Fibroblast of mammary gland (primary cell): ENCODE results near the gene KLHL40.

ENCODE experiments used
- DNase-seq: peaks from one replicate; pipeline ENCODE4 v3.0.0-alpha.2; 2010; ENCODE audit warnings: low read depth
- H3K4me3 ChIP-seq: 2 replicates; pipeline ENCODE4 v1.5.1; 2011; ENCODE audit warnings: low read depth, mild to moderate bottlenecking, low read length, moderate library complexity; ENCODE audit not compliant: control insufficient read depth
- TF ChIP-seq, protein P1 (sequence below): conservative IDR thresholded peaks from 2 replicates; pipeline ENCODE4 v1.5.1; 2011; ENCODE audit warnings: low read depth, low read length, inconsistent platforms; ENCODE audit not compliant: control insufficient read depth, insufficient read depth

KLHL40 gene

GRCh38 chr3:42708611-42709151, 23.3 kb downstream of the KLHL40 start:
- TF ChIP-seq, protein P1, sequence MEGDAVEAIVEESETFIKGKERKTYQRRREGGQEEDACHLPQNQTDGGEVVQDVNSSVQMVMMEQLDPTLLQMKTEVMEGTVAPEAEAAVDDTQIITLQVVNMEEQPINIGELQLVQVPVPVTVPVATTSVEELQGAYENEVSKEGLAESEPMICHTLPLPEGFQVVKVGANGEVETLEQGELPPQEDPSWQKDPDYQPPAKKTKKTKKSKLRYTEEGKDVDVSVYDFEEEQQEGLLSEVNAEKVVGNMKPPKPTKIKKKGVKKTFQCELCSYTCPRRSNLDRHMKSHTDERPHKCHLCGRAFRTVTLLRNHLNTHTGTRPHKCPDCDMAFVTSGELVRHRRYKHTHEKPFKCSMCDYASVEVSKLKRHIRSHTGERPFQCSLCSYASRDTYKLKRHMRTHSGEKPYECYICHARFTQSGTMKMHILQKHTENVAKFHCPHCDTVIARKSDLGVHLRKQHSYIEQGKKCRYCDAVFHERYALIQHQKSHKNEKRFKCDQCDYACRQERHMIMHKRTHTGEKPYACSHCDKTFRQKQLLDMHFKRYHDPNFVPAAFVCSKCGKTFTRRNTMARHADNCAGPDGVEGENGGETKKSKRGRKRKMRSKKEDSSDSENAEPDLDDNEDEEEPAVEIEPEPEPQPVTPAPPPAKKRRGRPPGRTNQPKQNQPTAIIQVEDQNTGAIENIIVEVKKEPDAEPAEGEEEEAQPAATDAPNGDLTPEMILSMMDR: no peak
- H3K4me3 ChIP-seq: no peak overlapping the region
- no peak for DNase-seq

GRCh38 chr3:42709621-42710020, 24.3 kb downstream of the KLHL40 start:
- no peak for DNase-seq
- H3K4me3 ChIP-seq: no peak overlapping the region
- TF ChIP-seq, protein P1: no peak

DNA sequence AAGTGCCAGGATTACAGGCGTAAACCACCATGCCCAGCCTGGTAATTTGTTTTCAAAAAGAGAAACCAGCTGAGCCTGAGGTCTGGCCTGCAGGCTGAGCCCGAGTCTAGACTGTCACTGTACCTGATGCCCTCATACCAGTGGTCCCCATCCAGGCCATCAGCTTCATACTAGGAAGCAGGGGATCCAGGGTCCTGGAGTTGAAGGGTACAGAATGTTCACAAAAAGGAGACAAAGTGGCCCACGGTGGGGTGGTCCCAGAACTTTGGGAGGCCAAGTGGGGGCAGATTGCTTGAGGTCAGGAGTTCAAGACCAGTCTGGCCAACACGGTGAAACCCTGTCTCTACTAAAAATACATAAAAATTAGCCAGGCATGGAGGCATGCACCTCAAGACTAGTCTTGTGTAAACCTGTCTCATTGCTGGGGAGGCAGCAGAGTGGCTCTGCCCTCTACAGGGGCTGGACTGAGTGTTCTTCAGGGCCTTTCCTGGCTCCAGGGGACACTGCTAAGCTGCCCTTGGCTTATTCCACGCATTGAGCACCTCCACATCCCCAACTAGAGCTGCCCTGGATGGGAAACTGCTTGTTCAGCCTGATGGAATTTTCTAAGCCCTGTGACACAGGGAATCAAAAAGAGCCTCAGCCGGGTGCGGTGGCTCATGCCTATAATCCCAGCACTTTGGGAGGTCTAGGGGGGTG, 25.1 kb downstream of the KLHL40 start:
- DNase-seq: no peak
- no peak overlapping the region for H3K4me3 ChIP-seq

GRCh38 chr3:42711491-42712343, 26.4 kb downstream of the KLHL40 start:
- H3K4me3 ChIP-seq: no peak overlapping the region
- DNase-seq: peak; percentile 5
- TF ChIP-seq, protein P1: peak; percentile 9

More for the DNA sequence above, 25.1 kb downstream of the KLHL40 start:
- TF ChIP-seq, protein P1: no peak

DNA sequence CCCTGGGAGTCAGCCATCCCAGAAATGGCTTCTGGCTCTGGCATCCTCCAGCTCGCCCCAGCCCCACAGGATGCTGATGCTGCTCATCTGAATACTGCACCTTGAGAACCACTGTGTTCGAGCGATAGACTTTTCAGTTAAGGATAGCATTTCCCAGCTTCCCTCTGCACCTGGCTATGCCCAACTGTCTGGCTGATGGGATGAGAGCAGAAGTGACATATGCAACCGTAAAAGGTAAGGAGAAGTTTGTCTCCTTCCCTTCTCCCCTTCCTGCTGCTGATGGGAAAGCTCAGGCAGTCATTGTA, 27.0 kb downstream of the KLHL40 start:
- TF ChIP-seq, protein P1: no peak
- no peak for DNase-seq
- no peak overlapping the region for H3K4me3 ChIP-seq

GRCh38 chr3:42712688-42713372, 27.5 kb downstream of the KLHL40 start:
- no peak overlapping the region for H3K4me3 ChIP-seq
- no peak for DNase-seq
- TF ChIP-seq, protein P1: no peak
